ENCODE data around the gene PDLIM1.

DNA sequence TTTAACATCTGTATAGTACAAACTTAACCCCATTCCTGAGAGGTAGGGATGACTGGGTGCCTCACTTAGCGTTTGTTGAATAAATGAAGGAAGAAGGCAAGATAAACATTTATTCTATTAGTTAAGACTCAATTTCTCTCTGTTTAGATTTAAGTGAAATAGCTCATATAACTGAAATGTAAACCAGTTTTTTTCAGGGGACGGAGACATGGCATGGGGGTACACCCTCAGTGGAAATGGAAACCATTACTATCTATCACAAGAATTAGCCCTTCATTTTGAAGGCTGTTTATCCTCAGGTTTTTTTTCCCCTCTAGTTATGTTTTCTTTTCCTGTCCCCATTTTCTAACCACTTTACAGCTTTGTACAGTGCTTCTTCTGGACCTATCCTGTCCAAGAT is 35.6 kb upstream of the PDLIM1 start:
- TF ChIP-seq, protein P1, sequence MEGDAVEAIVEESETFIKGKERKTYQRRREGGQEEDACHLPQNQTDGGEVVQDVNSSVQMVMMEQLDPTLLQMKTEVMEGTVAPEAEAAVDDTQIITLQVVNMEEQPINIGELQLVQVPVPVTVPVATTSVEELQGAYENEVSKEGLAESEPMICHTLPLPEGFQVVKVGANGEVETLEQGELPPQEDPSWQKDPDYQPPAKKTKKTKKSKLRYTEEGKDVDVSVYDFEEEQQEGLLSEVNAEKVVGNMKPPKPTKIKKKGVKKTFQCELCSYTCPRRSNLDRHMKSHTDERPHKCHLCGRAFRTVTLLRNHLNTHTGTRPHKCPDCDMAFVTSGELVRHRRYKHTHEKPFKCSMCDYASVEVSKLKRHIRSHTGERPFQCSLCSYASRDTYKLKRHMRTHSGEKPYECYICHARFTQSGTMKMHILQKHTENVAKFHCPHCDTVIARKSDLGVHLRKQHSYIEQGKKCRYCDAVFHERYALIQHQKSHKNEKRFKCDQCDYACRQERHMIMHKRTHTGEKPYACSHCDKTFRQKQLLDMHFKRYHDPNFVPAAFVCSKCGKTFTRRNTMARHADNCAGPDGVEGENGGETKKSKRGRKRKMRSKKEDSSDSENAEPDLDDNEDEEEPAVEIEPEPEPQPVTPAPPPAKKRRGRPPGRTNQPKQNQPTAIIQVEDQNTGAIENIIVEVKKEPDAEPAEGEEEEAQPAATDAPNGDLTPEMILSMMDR (IDR thresholded peaks at IDR 0.05), result no peak
- TF ChIP-seq POLR2A (IDR thresholded peaks at IDR 0.05), result no peak

Measured in adrenal gland (tissue), 5 donors.